Fibroblast of pulmonary artery (primary cell): ENCODE results near the gene BACH2.

Experiments
- DNase-seq: peaks from one replicate; pipeline ENCODE4 v3.0.0-alpha.2; 2010; ENCODE audit warnings: low read depth
- H3K4me3 ChIP-seq: replicated peaks from 2 replicates; pipeline ENCODE4 v1.5.1; 2011; ENCODE audit warnings: low read depth, mild to moderate bottlenecking, control low read depth, low read length, moderate library complexity
- TF ChIP-seq, protein P1 (sequence below): IDR thresholded peaks from 2 replicates; pipeline ENCODE4 v1.5.1; 2011; ENCODE audit warnings: mild to moderate bottlenecking, control low read depth, low read length, inconsistent platforms; ENCODE audit errors: missing control alignments

The BACH2 gene

GRCh38 chr6:89979481-89980119, 317.0 kb downstream of the BACH2 start:
- TF ChIP-seq, protein P1, sequence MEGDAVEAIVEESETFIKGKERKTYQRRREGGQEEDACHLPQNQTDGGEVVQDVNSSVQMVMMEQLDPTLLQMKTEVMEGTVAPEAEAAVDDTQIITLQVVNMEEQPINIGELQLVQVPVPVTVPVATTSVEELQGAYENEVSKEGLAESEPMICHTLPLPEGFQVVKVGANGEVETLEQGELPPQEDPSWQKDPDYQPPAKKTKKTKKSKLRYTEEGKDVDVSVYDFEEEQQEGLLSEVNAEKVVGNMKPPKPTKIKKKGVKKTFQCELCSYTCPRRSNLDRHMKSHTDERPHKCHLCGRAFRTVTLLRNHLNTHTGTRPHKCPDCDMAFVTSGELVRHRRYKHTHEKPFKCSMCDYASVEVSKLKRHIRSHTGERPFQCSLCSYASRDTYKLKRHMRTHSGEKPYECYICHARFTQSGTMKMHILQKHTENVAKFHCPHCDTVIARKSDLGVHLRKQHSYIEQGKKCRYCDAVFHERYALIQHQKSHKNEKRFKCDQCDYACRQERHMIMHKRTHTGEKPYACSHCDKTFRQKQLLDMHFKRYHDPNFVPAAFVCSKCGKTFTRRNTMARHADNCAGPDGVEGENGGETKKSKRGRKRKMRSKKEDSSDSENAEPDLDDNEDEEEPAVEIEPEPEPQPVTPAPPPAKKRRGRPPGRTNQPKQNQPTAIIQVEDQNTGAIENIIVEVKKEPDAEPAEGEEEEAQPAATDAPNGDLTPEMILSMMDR = no peak
- no peak for DNase-seq
- H3K4me3 ChIP-seq = no peak overlapping the region

- no peak overlapping the region for H3K4me3 ChIP-seq
- DNase-seq = no peak
- TF ChIP-seq, protein P1 = no peak
These were observed 317.9 kb downstream of the BACH2 start for GRCh38 chr6:89978749-89979145.

GRCh38 chr6:89977808-89978748, 318.6 kb downstream of the BACH2 start:
- TF ChIP-seq, protein P1 = no peak
- no peak overlapping the region for H3K4me3 ChIP-seq
- peak; percentile 59 for DNase-seq

DNA sequence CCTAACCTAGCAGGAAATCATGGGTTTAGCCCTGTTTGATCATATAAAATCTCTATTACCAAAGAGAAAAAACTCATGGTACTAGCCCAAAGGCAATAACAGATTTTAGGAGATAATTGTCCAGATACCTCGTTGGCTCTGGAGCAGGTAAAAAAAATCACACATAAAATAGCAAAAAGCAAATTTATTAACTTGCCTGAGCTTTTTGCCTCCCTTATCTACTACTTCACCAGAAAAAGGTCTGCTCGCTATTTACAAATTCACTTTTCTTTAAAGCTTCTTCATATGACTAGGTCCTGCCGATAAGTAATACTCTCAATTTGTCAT, 320.0 kb downstream of the BACH2 start:
- no peak overlapping the region for H3K4me3 ChIP-seq
- TF ChIP-seq, protein P1 = no peak
- no peak for DNase-seq

- H3K4me3 ChIP-seq = no peak overlapping the region
- TF ChIP-seq, protein P1 = no peak
- no peak for DNase-seq
These were observed 320.5 kb downstream of the BACH2 start for GRCh38 chr6:89975991-89976693.

- TF ChIP-seq, protein P1 = no peak
- no peak for DNase-seq
- no peak overlapping the region for H3K4me3 ChIP-seq
These were observed 321.3 kb downstream of the BACH2 start for GRCh38 chr6:89975366-89975765.
